T-helper 2 cell treated with Interferon-gamma antibody and Interleukin-4, amounts not matched to agents 5 μg/mL and 100 μg/mL, for 36 hours (primary cell): Measurements from ENCODE around the gene SBF2.
A peak's percentile ranks its signal among the peaks of the same experiment; 100 is the strongest.

ENCODE experiments used
- DNase-seq: peaks from one replicate; pipeline ENCODE4 v3.0.0; 2021; ENCODE audit warnings: low spot score
- H3K27ac Mint-ChIP-seq: one replicate; pipeline ENCODE4 v1.8.0; 2021; ENCODE audit warnings: mild to moderate bottlenecking, mixed read lengths
- H3K27me3 Mint-ChIP-seq: one replicate; pipeline ENCODE4 v1.8.0; 2021; ENCODE audit warnings: low read depth, mixed read lengths
- H3K36me3 Mint-ChIP-seq: one replicate; pipeline ENCODE4 v1.8.0; 2021; ENCODE audit warnings: low read depth, mixed read lengths
- H3K4me1 Mint-ChIP-seq: one replicate; pipeline ENCODE4 v1.8.0; 2021; ENCODE audit warnings: low read depth, mixed read lengths
- H3K4me3 Mint-ChIP-seq: one replicate; pipeline ENCODE4 v1.8.0; 2022; ENCODE audit warnings: mild to moderate bottlenecking, moderate library complexity, mixed read lengths
- H3K9me3 Mint-ChIP-seq: one replicate; pipeline ENCODE4 v1.8.0; 2021; ENCODE audit warnings: mixed read lengths

SBF2 gene

GRCh38 chr11:10293423-10294289, at the start of gene SBF2:
SBF2 (minus strand) TSS chr11:10294219; CDS start chr11:10294069, 150 bp downstream.
- no peak within 1 kb of the TSS for H3K27ac Mint-ChIP-seq
- H3K36me3 Mint-ChIP-seq, result no peaks in the 10 kb centered on the region
- no peaks in the 10 kb centered on the region for H3K9me3 Mint-ChIP-seq
- peak; percentile 78 for DNase-seq
- peaks cover 33% of the 10 kb centered on the region for H3K4me1 Mint-ChIP-seq
- peaks cover 64% of the 10 kb centered on the region for H3K27me3 Mint-ChIP-seq
- peak within 1 kb of the TSS; percentile 68 for H3K4me3 Mint-ChIP-seq

- peaks cover 17% of the 10 kb centered on the region for H3K27me3 Mint-ChIP-seq
- no peak overlapping the region for H3K27ac Mint-ChIP-seq
- no peaks in the 10 kb centered on the region for H3K36me3 Mint-ChIP-seq
- H3K4me3 Mint-ChIP-seq, result no peak overlapping the region
- no peak for DNase-seq
- H3K4me1 Mint-ChIP-seq, result no peaks in the 10 kb centered on the region
- H3K9me3 Mint-ChIP-seq, result no peaks in the 10 kb centered on the region
Observed at GRCh38 chr11:10338287-10338686, 44.3 kb upstream of the SBF2 start.

GRCh38 chr11:10333490-10333889, 39.5 kb upstream of the SBF2 start:
- no peak for DNase-seq
- H3K27me3 Mint-ChIP-seq, result peaks cover 12% of the 10 kb centered on the region
- no peaks in the 10 kb centered on the region for H3K4me1 Mint-ChIP-seq
- H3K9me3 Mint-ChIP-seq, result no peaks in the 10 kb centered on the region
- no peak overlapping the region for H3K27ac Mint-ChIP-seq
- H3K36me3 Mint-ChIP-seq, result no peaks in the 10 kb centered on the region
- no peak overlapping the region for H3K4me3 Mint-ChIP-seq

- H3K4me3 Mint-ChIP-seq, result no peak overlapping the region
- H3K9me3 Mint-ChIP-seq, result no peaks in the 10 kb centered on the region
- no peaks in the 10 kb centered on the region for H3K4me1 Mint-ChIP-seq
- H3K27ac Mint-ChIP-seq, result no peak overlapping the region
- no peaks in the 10 kb centered on the region for H3K36me3 Mint-ChIP-seq
- peaks cover 20% of the 10 kb centered on the region for H3K27me3 Mint-ChIP-seq
- DNase-seq, result no peak
Observed at GRCh38 chr11:10331548-10332289, 37.7 kb upstream of the SBF2 start.

- Mint-ChIP-seq H3K9me3 (no peaks in the 10 kb centered on the region), H3K4me1 (no peaks in the 10 kb centered on the region), H3K36me3 (no peaks in the 10 kb centered on the region), H3K27me3 (peaks cover 23% of the 10 kb centered on the region), H3K4me3 (no peak overlapping the region), H3K27ac (no peak overlapping the region)
- no peak for DNase-seq
Observed at GRCh38 chr11:10329935-10330334, 35.9 kb upstream of the SBF2 start.

GRCh38 chr11:10329356-10329755, 35.3 kb upstream of the SBF2 start:
- H3K4me1 Mint-ChIP-seq, result no peaks in the 10 kb centered on the region
- no peak overlapping the region for H3K27ac Mint-ChIP-seq
- no peak for DNase-seq
- no peaks in the 10 kb centered on the region for H3K9me3 Mint-ChIP-seq
- H3K27me3 Mint-ChIP-seq, result peaks cover 22% of the 10 kb centered on the region
- H3K4me3 Mint-ChIP-seq, result no peak overlapping the region
- no peaks in the 10 kb centered on the region for H3K36me3 Mint-ChIP-seq

- Mint-ChIP-seq H3K27me3 (peaks cover 24% of the 10 kb centered on the region), H3K9me3 (no peaks in the 10 kb centered on the region), H3K4me3 (no peak overlapping the region), H3K27ac (no peak overlapping the region), H3K36me3 (no peaks in the 10 kb centered on the region), H3K4me1 (peaks cover 1% of the 10 kb centered on the region)
- no peak for DNase-seq
Observed at GRCh38 chr11:10328314-10329098, 34.5 kb upstream of the SBF2 start.

GRCh38 chr11:10327254-10327653, 33.2 kb upstream of the SBF2 start:
- DNase-seq, result no peak
- Mint-ChIP-seq H3K9me3 (no peaks in the 10 kb centered on the region), H3K27me3 (peaks cover 25% of the 10 kb centered on the region), H3K4me1 (peaks cover 10% of the 10 kb centered on the region), H3K27ac (no peak overlapping the region), H3K4me3 (no peak overlapping the region), H3K36me3 (no peaks in the 10 kb centered on the region)

- H3K4me1 Mint-ChIP-seq, result peaks cover 10% of the 10 kb centered on the region
Observed at GRCh38 chr11:10326012-10326964, 32.3 kb upstream of the SBF2 start.

GRCh38 chr11:10325277-10326011, 31.4 kb upstream of the SBF2 start:
- Mint-ChIP-seq H3K27ac (no peak overlapping the region), H3K27me3 (peaks cover 25% of the 10 kb centered on the region), H3K4me1 (peaks cover 10% of the 10 kb centered on the region), H3K36me3 (no peaks in the 10 kb centered on the region), H3K9me3 (no peaks in the 10 kb centered on the region), H3K4me3 (no peak overlapping the region)
- no peak for DNase-seq

More at GRCh38 chr11:10326012-10326964, 32.3 kb upstream of the SBF2 start:
- Mint-ChIP-seq H3K36me3 (no peaks in the 10 kb centered on the region), H3K27ac (no peak overlapping the region), H3K27me3 (peaks cover 25% of the 10 kb centered on the region), H3K9me3 (no peaks in the 10 kb centered on the region), H3K4me3 (no peak overlapping the region)
- no peak for DNase-seq

- H3K27me3 Mint-ChIP-seq, result peaks cover 25% of the 10 kb centered on the region
- H3K9me3 Mint-ChIP-seq, result no peaks in the 10 kb centered on the region
- no peaks in the 10 kb centered on the region for H3K36me3 Mint-ChIP-seq
- H3K4me1 Mint-ChIP-seq, result peaks cover 10% of the 10 kb centered on the region
- no peak for DNase-seq
- H3K4me3 Mint-ChIP-seq, result no peak overlapping the region
- H3K27ac Mint-ChIP-seq, result no peak overlapping the region
Observed at GRCh38 chr11:10324474-10324873, 30.5 kb upstream of the SBF2 start.

GRCh38 chr11:10323793-10324170, 29.8 kb upstream of the SBF2 start:
- Mint-ChIP-seq H3K9me3 (no peaks in the 10 kb centered on the region), H3K27ac (no peak overlapping the region), H3K4me3 (no peak overlapping the region), H3K4me1 (peaks cover 10% of the 10 kb centered on the region), H3K36me3 (no peaks in the 10 kb centered on the region), H3K27me3 (peaks cover 22% of the 10 kb centered on the region)
- DNase-seq, result no peak
